ENCODE data around the gene HACD2. TPM values are rescaled to one million over a fixed set of nuclear protein-coding genes. Genes with fewer than 3 reads are reported as not detected.
"Not testable (repeated sequence)": the region's sequence is repeated elsewhere in the genome, so short reads cannot be mapped to it uniquely, and the experiment has no call there.

The HACD2 gene
- total RNA-seq, 1 donor from 2014 or later = 30.4 TPM

DNA sequence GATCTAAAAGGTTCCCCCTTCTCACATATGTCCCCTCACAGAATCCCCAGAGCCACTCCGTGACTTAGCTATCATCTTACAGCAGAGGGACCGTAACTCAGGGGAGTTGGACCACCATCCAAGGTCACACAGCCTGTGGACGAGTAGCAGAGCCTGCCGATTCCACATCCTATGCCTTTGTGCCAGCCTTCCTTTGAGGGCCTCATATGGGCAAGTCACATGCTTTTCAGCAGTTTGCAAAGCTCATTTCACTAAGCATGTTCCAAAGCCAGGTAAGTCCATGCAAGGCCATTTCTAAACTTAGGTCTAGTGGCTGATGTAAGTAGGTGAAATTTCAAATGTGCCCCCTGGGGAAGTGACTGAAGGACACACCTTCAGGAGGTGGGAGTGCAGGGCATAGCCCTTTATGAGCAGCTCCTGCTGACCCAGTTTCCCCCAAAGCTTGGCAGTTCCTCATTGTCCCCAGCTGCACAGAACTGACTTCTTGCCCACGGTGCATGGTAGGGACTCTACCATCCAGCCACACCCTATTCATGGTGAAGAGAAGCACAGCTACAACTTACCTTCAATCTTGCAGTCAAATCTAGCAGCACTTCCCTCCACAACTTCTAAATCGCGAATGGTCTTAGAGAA lies 33.3 kb upstream of the HACD2 start:
- H3K4me1 Mint-ChIP-seq (ENCODE audit: unreplicated experiment) = peaks cover 23% of the 10 kb centered on the region
- DNase-seq (ENCODE audit: extremely low spot score, unreplicated experiment) = no peak
- TF ChIP-seq, protein P1, sequence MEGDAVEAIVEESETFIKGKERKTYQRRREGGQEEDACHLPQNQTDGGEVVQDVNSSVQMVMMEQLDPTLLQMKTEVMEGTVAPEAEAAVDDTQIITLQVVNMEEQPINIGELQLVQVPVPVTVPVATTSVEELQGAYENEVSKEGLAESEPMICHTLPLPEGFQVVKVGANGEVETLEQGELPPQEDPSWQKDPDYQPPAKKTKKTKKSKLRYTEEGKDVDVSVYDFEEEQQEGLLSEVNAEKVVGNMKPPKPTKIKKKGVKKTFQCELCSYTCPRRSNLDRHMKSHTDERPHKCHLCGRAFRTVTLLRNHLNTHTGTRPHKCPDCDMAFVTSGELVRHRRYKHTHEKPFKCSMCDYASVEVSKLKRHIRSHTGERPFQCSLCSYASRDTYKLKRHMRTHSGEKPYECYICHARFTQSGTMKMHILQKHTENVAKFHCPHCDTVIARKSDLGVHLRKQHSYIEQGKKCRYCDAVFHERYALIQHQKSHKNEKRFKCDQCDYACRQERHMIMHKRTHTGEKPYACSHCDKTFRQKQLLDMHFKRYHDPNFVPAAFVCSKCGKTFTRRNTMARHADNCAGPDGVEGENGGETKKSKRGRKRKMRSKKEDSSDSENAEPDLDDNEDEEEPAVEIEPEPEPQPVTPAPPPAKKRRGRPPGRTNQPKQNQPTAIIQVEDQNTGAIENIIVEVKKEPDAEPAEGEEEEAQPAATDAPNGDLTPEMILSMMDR (conservative IDR thresholded peaks at IDR 0.05) = no peak
- H3K9me3 Mint-ChIP-seq = no peaks in the 10 kb centered on the region
- no peak overlapping the region for H3K4me3 Mint-ChIP-seq
- H3K27ac Mint-ChIP-seq = peak overlapping the region; percentile 31
- peaks cover 2% of the 10 kb centered on the region for H3K36me3 Mint-ChIP-seq
- no peaks in the 10 kb centered on the region for H3K27me3 Mint-ChIP-seq

DNA sequence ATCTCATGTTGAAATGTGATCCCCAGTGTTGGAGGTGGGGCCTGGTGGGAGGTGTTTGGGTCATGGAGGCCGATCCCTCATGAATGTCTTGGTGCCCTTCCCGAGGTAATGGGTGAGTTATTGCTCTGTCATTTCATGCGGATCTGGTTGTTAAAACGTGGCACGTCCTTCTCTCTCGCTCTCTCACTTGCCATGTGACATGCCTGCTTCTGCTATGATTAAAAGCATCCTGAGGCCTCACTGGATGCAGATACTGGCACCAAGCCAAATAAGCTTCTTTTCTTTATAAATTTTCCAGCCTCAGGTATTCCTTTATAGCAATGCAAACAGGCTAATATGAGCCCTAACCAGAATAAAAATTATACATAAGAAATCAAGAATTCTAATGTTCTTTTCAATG lies 31.7 kb upstream of the HACD2 start:
- Mint-ChIP-seq H3K27ac (no peak overlapping the region), H3K27me3 (no peaks in the 10 kb centered on the region), H3K36me3 (peaks cover 8% of the 10 kb centered on the region), H3K4me1 (ENCODE audit: unreplicated experiment) (peaks cover 21% of the 10 kb centered on the region), H3K4me3 (no peak overlapping the region), H3K9me3 (no peaks in the 10 kb centered on the region)
- TF ChIP-seq, protein P1 (conservative IDR thresholded peaks at IDR 0.05) = no peak
- no peak for DNase-seq (ENCODE audit: extremely low spot score, unreplicated experiment)

DNA sequence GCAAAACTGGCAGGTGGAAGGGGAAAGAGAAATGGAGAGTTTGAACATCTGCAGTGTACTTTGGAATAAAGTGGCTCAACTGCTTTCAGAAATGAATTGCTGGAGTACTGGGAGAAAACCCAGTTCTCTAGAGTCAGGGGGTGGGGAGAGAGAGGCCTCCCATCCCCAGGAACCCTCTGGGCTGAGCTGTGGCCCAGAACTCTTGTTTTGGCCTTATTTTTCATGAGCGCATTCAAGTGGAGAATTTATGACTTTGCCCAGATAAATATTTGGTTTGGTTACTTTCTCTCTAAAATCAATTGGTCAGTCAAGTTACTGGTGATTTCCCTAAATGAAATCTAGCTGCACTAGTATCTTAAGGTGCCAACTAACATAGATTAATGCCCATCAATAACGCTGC lies 28.7 kb upstream of the HACD2 start:
- H3K9me3 Mint-ChIP-seq = no peaks in the 10 kb centered on the region
- H3K36me3 Mint-ChIP-seq = peaks cover 8% of the 10 kb centered on the region
- no peak overlapping the region for H3K4me3 Mint-ChIP-seq
- peaks cover 20% of the 10 kb centered on the region for H3K4me1 Mint-ChIP-seq (ENCODE audit: unreplicated experiment)
- TF ChIP-seq, protein P1 (conservative IDR thresholded peaks at IDR 0.05) = no peak
- H3K27me3 Mint-ChIP-seq = no peaks in the 10 kb centered on the region
- no peak for DNase-seq (ENCODE audit: extremely low spot score, unreplicated experiment)
- no peak overlapping the region for H3K27ac Mint-ChIP-seq

DNA sequence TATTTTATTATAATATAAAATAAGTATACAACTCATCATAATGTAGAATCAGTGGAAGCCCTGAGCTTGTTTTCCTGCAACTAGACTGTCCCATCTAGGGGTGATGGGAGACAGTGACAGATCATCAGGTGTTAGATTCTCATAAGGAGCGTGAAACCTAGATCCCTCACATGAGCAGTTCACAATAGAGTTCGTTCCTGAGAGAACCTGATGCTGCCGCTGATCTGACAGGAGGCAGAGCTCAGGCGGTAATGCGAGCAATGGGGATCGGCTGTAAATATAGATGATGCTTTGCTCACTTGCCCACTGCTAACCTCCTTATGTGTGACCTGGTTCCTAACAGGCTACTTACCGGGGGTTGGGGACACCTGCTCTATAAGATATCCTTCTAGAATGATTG lies 26.8 kb upstream of the HACD2 start:
- H3K36me3 Mint-ChIP-seq; H3K4me3 Mint-ChIP-seq; DNase-seq (ENCODE audit: extremely low spot score, unreplicated experiment); H3K9me3 Mint-ChIP-seq; H3K27ac Mint-ChIP-seq; H3K27me3 Mint-ChIP-seq: not testable (repeated sequence)
- H3K4me1 Mint-ChIP-seq (ENCODE audit: unreplicated experiment) = peaks cover 14% of the 10 kb centered on the region

DNA sequence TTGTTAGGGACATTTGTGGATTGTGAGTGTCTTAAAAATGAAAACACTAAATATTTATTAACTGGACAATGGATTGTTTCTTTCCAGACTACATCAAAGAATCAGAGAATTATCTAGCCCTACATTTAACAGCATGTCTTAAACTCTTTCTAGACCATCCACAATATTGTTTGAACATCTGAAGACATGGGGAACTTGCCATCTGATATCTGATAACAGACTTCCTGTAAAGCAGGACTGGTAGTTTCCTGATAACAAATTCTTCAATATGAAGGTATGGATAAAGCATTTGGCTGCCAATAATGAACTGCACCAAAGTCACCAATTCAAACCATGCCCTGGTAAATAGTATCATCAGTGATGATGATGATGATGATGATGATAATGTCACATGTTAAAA lies 26.2 kb upstream of the HACD2 start:
- Mint-ChIP-seq H3K27me3 (no peaks in the 10 kb centered on the region), H3K4me1 (ENCODE audit: unreplicated experiment) (peaks cover 12% of the 10 kb centered on the region), H3K36me3 (peaks cover 8% of the 10 kb centered on the region), H3K4me3 (no peak overlapping the region), H3K27ac (no peak overlapping the region), H3K9me3 (no peaks in the 10 kb centered on the region)
- DNase-seq (ENCODE audit: extremely low spot score, unreplicated experiment) = no peak
- TF ChIP-seq, protein P1 (conservative IDR thresholded peaks at IDR 0.05) = no peak

DNA sequence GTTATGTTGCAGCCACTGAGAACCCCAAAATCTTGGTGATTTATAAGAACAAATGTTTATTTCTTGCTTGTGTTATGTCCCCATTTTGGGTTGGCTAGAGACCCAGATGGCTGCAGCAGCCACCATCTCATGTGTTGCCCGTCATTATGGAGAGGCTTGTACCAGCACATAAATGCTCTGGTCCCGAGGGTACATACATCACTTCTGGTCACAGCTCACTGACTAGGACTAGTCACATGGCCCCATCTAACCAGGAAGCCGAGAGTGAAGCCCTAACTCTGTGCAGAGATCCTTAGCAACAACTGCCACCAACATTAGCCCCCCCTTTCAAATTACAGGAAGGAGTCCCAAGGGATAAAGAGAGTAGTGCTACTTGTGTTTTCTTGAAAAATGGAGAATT lies 25.5 kb upstream of the HACD2 start:
- Mint-ChIP-seq H3K36me3 (peaks cover 8% of the 10 kb centered on the region), H3K4me3 (no peak overlapping the region), H3K4me1 (ENCODE audit: unreplicated experiment) (peaks cover 12% of the 10 kb centered on the region), H3K9me3 (no peaks in the 10 kb centered on the region), H3K27ac (no peak overlapping the region), H3K27me3 (no peaks in the 10 kb centered on the region)
- TF ChIP-seq, protein P1 (conservative IDR thresholded peaks at IDR 0.05) = no peak
- no peak for DNase-seq (ENCODE audit: extremely low spot score, unreplicated experiment)
